Adrenal gland (tissue), 5 donors: Measurements from ENCODE around the gene ABCD1.

Experiments used
- CTCF ChIP-seq, 6 experiments: fragments of 450-650 bp in 4 of 6; fragments of 200-600 bp in 2 of 6; sonication (generic) in 1 of 6; IDR thresholded peaks; 1 replicate in 5 of 6; 2 replicates in 1 of 6; pipeline versions ENCODE4 v1.5.1 to v1.8.0; 2016 to 2021; ENCODE audit warnings: antibody characterized with exemption in 6 of 6, mild to moderate bottlenecking in 2 of 6, moderate library complexity in 1 of 6
- POLR2A ChIP-seq, 2 donors: fragments of 450-650 bp; IDR thresholded peaks; one replicate each; pipeline ENCODE4 v1.6.1; 2017; ENCODE audit warnings: antibody characterized with exemption in 2 of 2, mild to moderate bottlenecking in 2 of 2, moderate library complexity in 1 of 2
- donor health status: DM: no; HTN: no; CAD: no.

- TF ChIP-seq CTCF (IDR thresholded peaks at IDR 0.05) (no peak), POLR2A (IDR thresholded peaks at IDR 0.05) (no peak)
Measured at GRCh38 chrX:153786669-153787068, 62.0 kb downstream of the ABCD1 start.
